Spleen (tissue), 7 donors: ENCODE measurements around the gene GRIK4.

Source experiments
- CTCF ChIP-seq, 11 experiments: fragments of 200-600 bp in 7 of 11; fragments of 450-650 bp in 4 of 11; sonication (generic) in 4 of 11; IDR thresholded peaks in 8 of 11; conservative IDR thresholded peaks in 3 of 11; 1 replicate in 7 of 11; 2 replicates in 4 of 11; pipeline versions ENCODE4 v1.4.0 to v1.8.0; 2016 to 2021; ENCODE audit warnings: antibody characterized with exemption in 11 of 11, inconsistent platforms in 4 of 11, mild to moderate bottlenecking in 1 of 11
- POLR2A ChIP-seq, 3 donors: fragments of 450-650 bp; IDR thresholded peaks; one replicate each; pipeline ENCODE4 v1.5.1; 2017; ENCODE audit warnings: antibody characterized with exemption in 3 of 3, mild to moderate bottlenecking in 1 of 3
- POLR2AphosphoS5 ChIP-seq, 3 donors: sonication (generic); formaldehyde crosslinking; IDR thresholded peaks; one replicate each; pipeline ENCODE4 v1.5.1; 2017; ENCODE audit warnings: antibody characterized with exemption in 3 of 3
- donor health status: DM: no; HTN: no; CAD: no; lungs with moderate emphysema.
- donor health status: DM: no; HTN: no; CAD: no.
- donor health status: DM: no; HTN: no; CAD: no.

- TF ChIP-seq CTCF (IDR thresholded peaks at IDR 0.05 in 8 of 11, conservative IDR thresholded peaks at IDR 0.05 in 3 of 11) (no peak), POLR2A (IDR thresholded peaks at IDR 0.05) (no peak), POLR2AphosphoS5 (IDR thresholded peaks at IDR 0.05) (no peak)
These were observed 192.8 kb downstream of the GRIK4 start for GRCh38 chr11:120704256-120704750.
